Epithelial cell of proximal tubule (primary cell): ENCODE results near the gene FREM3. TPM values are rescaled to one million over a fixed set of nuclear protein-coding genes. Genes with fewer than 3 reads are reported as not detected.

Experiments used
- DNase-seq: peaks from one replicate; pipeline ENCODE4 v3.0.0-alpha.2; 2011; ENCODE audit warnings: low read depth
- H3K4me3 ChIP-seq: 2 replicates; pipeline ENCODE4 v1.5.1; 2011; ENCODE audit warnings: low read depth, mild to moderate bottlenecking, low read length
- CTCF ChIP-seq: conservative IDR thresholded peaks from 2 replicates; pipeline ENCODE4 v1.5.1; 2012; ENCODE audit warnings: low read depth, mild to moderate bottlenecking, low read length
- total RNA-seq: library from RNA; depleted of rRNA; stranded (reverse); fragments of >200 nt; gene quantifications from 2 replicates; pipeline ENCODE4 v1.2.3, GENCODE V29; 2015

FREM3 gene
- total RNA-seq, 1 donor from 2014 or later: not detected

- DNase-seq: no peak
- no peak for TF ChIP-seq CTCF
- no peak overlapping the region for H3K4me3 ChIP-seq
Observed at GRCh38 chr4:143668930-143669552, 31.4 kb downstream of the FREM3 start.

- TF ChIP-seq CTCF: no peak
- DNase-seq: peak; percentile 22
- no peak overlapping the region for H3K4me3 ChIP-seq
Observed at GRCh38 chr4:143667461-143667860, 33.0 kb downstream of the FREM3 start.

- DNase-seq: no peak
- no peak overlapping the region for H3K4me3 ChIP-seq
- TF ChIP-seq CTCF: no peak
Observed at GRCh38 chr4:143658336-143658735, 42.1 kb downstream of the FREM3 start.

- no peak for DNase-seq
- H3K4me3 ChIP-seq: no peak overlapping the region
- TF ChIP-seq CTCF: no peak
Observed at GRCh38 chr4:143654571-143654970, 45.9 kb downstream of the FREM3 start.

GRCh38 chr4:143653031-143653430 is 47.4 kb downstream of the FREM3 start:
- no peak for DNase-seq
- H3K4me3 ChIP-seq: no peak overlapping the region
- no peak for TF ChIP-seq CTCF

- TF ChIP-seq CTCF: no peak
- no peak for DNase-seq
- no peak overlapping the region for H3K4me3 ChIP-seq
Observed at GRCh38 chr4:143643399-143643798, 57.1 kb downstream of the FREM3 start.

- no peak overlapping the region for H3K4me3 ChIP-seq
- DNase-seq: no peak
- TF ChIP-seq CTCF: no peak
Observed at GRCh38 chr4:143642611-143643010, 57.9 kb downstream of the FREM3 start.
